Calu3 (cell line): ENCODE data around the gene PTPRG. TPM values are rescaled to one million over a fixed set of nuclear protein-coding genes. Genes with fewer than 3 reads are reported as not detected.

ENCODE experiments used
- BruUV-seq: library from RNA; stranded (reverse); fragments of 400-500 nt; replicated peaks from 2 replicates; lab custom pipeline; 2021; lab: Mats Ljungman, UMichigan
- CTCF ChIA-PET: fragments of 300-600 bp; sonication (Branson Sonifier 250); formaldehyde crosslinking; loops from one replicate; lab custom pipeline; 2022; ENCODE audit warnings: antibody characterized with exemption; lab: Charles Lee
- DNase-seq: peaks from one replicate; pipeline ENCODE4 v3.0.0; 2022
- H3K27ac Mint-ChIP-seq: one replicate; pipeline ENCODE4 v1.8.0; 2022; ENCODE audit warnings: mixed read lengths; ENCODE audit not compliant: unreplicated experiment
- H3K27me3 Mint-ChIP-seq: one replicate; pipeline ENCODE4 v1.8.0; 2022; ENCODE audit warnings: mixed read lengths; ENCODE audit not compliant: unreplicated experiment
- H3K36me3 Mint-ChIP-seq: one replicate; pipeline ENCODE4 v1.8.0; 2022; ENCODE audit warnings: mild to moderate bottlenecking, moderate library complexity, mixed read lengths; ENCODE audit not compliant: insufficient read depth, unreplicated experiment
- H3K4me1 Mint-ChIP-seq: one replicate; pipeline ENCODE4 v1.8.0; 2022; ENCODE audit warnings: mild to moderate bottlenecking, low read depth, mixed read lengths; ENCODE audit not compliant: unreplicated experiment
- H3K4me3 Mint-ChIP-seq: one replicate; pipeline ENCODE4 v1.8.0; 2022; ENCODE audit warnings: mild to moderate bottlenecking, low read depth, moderate library complexity, mixed read lengths; ENCODE audit not compliant: unreplicated experiment
- H3K9me3 Mint-ChIP-seq: one replicate; pipeline ENCODE4 v1.8.0; 2022; ENCODE audit warnings: low read depth, mixed read lengths; ENCODE audit not compliant: unreplicated experiment
- intact Hi-C: fragments of 100-400 bp; cut with micrococcal nuclease; formaldehyde crosslinking; loops from one replicate; pipeline ENCODE4 v1.10.0; 2022; ENCODE audit not compliant: unreplicated experiment
- total RNA-seq: library from RNA; stranded (reverse); gene quantifications from 2 replicates; pipeline ENCODE4 v1.2.3, GENCODE V29; 2022
- TF ChIP-seq, protein P1 (sequence below): fragments of 200-600 bp; IDR thresholded peaks from one replicate; pipeline ENCODE4 v1.8.0; 2022; ENCODE audit warnings: antibody characterized with exemption; ENCODE audit not compliant: unreplicated experiment

PTPRG gene
- total RNA-seq, 1 experiment from 2014 or later: 0.35 TPM

GRCh38 chr3:61666615-61667330 is 105.4 kb downstream of the PTPRG start:
- TF ChIP-seq, protein P1, sequence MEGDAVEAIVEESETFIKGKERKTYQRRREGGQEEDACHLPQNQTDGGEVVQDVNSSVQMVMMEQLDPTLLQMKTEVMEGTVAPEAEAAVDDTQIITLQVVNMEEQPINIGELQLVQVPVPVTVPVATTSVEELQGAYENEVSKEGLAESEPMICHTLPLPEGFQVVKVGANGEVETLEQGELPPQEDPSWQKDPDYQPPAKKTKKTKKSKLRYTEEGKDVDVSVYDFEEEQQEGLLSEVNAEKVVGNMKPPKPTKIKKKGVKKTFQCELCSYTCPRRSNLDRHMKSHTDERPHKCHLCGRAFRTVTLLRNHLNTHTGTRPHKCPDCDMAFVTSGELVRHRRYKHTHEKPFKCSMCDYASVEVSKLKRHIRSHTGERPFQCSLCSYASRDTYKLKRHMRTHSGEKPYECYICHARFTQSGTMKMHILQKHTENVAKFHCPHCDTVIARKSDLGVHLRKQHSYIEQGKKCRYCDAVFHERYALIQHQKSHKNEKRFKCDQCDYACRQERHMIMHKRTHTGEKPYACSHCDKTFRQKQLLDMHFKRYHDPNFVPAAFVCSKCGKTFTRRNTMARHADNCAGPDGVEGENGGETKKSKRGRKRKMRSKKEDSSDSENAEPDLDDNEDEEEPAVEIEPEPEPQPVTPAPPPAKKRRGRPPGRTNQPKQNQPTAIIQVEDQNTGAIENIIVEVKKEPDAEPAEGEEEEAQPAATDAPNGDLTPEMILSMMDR: no peak
- no peak for DNase-seq
- BruUV-seq: no TSS peak

DNA sequence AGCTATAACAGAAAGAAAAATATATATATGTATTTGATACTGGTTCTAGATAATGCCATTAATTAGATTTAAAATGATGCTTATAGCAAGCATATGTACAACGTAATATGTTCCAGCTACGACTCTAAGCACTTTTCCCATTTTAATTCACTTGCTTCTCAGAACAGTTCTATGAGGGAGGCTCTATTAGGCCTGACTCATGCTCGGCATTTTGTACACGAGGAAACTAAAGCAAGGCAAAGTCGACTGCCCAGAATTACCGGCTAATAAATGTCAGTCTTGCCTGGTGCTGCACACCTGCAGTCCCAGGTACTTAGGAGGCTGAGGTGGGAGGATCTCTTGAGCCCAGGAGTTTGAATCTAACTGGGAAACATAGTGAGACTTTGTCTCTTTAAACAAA is 106.0 kb downstream of the PTPRG start:
- peaks cover 2% of the 10 kb centered on the region for H3K9me3 Mint-ChIP-seq
- intact Hi-C loops: no loop called here
- BruUV-seq: no TSS peak
- no peaks in the 10 kb centered on the region for H3K4me1 Mint-ChIP-seq
- no peaks in the 10 kb centered on the region for H3K27me3 Mint-ChIP-seq
- no peak overlapping the region for H3K4me3 Mint-ChIP-seq
- DNase-seq: no peak
- no peaks in the 10 kb centered on the region for H3K36me3 Mint-ChIP-seq
- TF ChIP-seq, protein P1: no peak
- CTCF ChIA-PET: no interaction called here
- H3K27ac Mint-ChIP-seq: no peak overlapping the region

More at GRCh38 chr3:61666615-61667330, 105.4 kb downstream of the PTPRG start:
- Mint-ChIP-seq H3K4me1 (no peaks in the 10 kb centered on the region), H3K36me3 (no peaks in the 10 kb centered on the region), H3K27me3 (no peaks in the 10 kb centered on the region), H3K9me3 (peaks cover 3% of the 10 kb centered on the region), H3K27ac (no peak overlapping the region), H3K4me3 (no peak overlapping the region)
- CTCF ChIA-PET: no interaction called here
- intact Hi-C loops: no loop called here

DNA sequence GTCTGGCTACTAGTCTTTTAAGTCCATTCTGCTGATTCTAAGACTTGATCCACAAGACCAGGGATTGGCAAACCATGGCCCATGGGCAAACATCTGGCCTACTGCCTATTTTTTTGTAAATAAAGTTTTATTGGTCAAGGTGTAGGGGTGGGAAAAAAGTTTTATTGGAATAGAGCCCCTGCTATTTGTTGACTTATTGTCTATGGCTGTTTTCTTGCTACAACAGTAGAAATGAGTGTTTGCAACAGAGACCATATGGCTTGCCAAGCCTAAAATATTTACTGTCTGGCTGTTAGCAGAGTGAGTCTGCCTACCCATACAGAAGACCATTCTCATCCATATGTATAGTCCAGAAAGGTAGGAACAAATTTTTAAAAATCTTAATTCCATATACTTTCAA is 106.4 kb downstream of the PTPRG start:
- Mint-ChIP-seq H3K36me3 (no peaks in the 10 kb centered on the region), H3K4me1 (no peaks in the 10 kb centered on the region), H3K27ac (no peak overlapping the region), H3K4me3 (no peak overlapping the region), H3K9me3 (no peaks in the 10 kb centered on the region), H3K27me3 (no peaks in the 10 kb centered on the region)
- no peak for DNase-seq
- CTCF ChIA-PET: no interaction called here
- intact Hi-C loops: no loop called here
- TF ChIP-seq, protein P1: no peak
- no TSS peak for BruUV-seq

DNA sequence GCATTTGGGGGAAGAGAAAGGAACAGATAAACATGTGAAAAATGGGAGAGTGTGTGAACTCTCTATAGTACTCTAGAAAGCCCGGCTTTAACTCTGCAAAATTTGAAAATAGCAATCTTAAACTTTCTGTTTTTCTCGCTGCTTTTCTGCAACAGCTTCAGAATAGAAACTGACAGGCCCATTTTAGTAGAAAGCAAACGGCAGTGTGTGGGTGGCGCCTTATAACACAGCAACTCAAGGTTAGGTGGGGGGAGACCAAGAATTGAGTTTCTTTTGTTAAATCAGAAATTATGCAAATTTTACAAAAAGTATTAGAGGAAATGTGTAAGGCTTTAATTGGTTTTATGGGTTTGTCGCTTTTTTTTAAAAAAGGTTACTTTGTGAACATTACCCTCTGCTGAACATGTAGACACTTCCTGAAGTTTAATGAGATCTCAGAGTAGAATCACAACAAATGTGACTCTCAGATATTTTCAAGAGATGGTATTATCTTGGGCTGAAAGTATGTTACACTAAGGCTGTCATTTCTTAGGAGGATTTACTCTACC is 107.0 kb downstream of the PTPRG start:
- Mint-ChIP-seq H3K27ac (no peak overlapping the region), H3K9me3 (no peaks in the 10 kb centered on the region), H3K27me3 (no peaks in the 10 kb centered on the region), H3K36me3 (no peaks in the 10 kb centered on the region), H3K4me1 (no peaks in the 10 kb centered on the region), H3K4me3 (no peak overlapping the region)
- DNase-seq: no peak
- CTCF ChIA-PET: no interaction called here
- no TSS peak for BruUV-seq
- TF ChIP-seq, protein P1: no peak
- intact Hi-C loops: no loop called here
